IMR-90 (cell line): ENCODE data around the gene PTP4A2. TPM values are rescaled to one million over a fixed set of nuclear protein-coding genes. Genes with fewer than 3 reads are reported as not detected.

ENCODE experiments used
- ATAC-seq: fragments of 200-7000 bp; cut with Tn5 transposase; 2 replicates; pipeline ENCODE4 v1.9.1; 2020; ENCODE audit warnings: low read depth, mild to moderate bottlenecking, moderate library complexity
- BruUV-seq: library from RNA; stranded (reverse); fragments of 400-500 nt; replicated peaks from 2 replicates; lab custom pipeline; 2021; lab: Mats Ljungman, UMichigan
- CTCF ChIA-PET: fragments of 300-600 bp; formaldehyde crosslinking; extraction: SDS; loops from one replicate; lab custom pipeline; 2021; ENCODE audit warnings: antibody characterized with exemption; lab: Yijun Ruan, JAX
- POLR2A ChIA-PET: fragments of 300-600 bp; sonication (Branson Sonifier 250); formaldehyde crosslinking; loops from one replicate; lab custom pipeline; 2022; ENCODE audit warnings: antibody characterized with exemption; ENCODE audit not compliant: unreplicated experiment; lab: Charles Lee
- DNase-seq: peaks from one replicate; pipeline ENCODE4 v3.0.0; 2013
- H2AFZ ChIP-seq: replicated peaks from 2 replicates; pipeline ENCODE3; 2013; ENCODE audit warnings: low read length, mild to moderate bottlenecking; ENCODE audit not compliant: poor library complexity
- H2AK5ac ChIP-seq: 2 replicates; pipeline ENCODE4 v1.6.1; 2013; ENCODE audit warnings: low read depth, low read length, inconsistent platforms
- H2AK9ac ChIP-seq: replicated peaks from 2 replicates; pipeline ENCODE3; 2013; ENCODE audit warnings: mild to moderate bottlenecking, low read depth, low read length, moderate library complexity; ENCODE audit not compliant: poor library complexity
- H2BK120ac ChIP-seq: 2 replicates; pipeline ENCODE4 v1.6.1; 2013; ENCODE audit warnings: low read depth, low read length, inconsistent platforms
- H2BK15ac ChIP-seq: 3 replicates; pipeline ENCODE4 v1.6.1; 2013; ENCODE audit warnings: low read depth, low read length, inconsistent platforms
- H2BK20ac ChIP-seq: 2 replicates; pipeline ENCODE4 v1.6.1; 2013; ENCODE audit warnings: low read depth, mild to moderate bottlenecking, inconsistent platforms, low read length, moderate library complexity
- H2BK5ac ChIP-seq: 2 replicates; pipeline ENCODE4 v1.6.1; 2013; ENCODE audit warnings: mild to moderate bottlenecking, low read depth, low read length, inconsistent platforms; ENCODE audit not compliant: poor library complexity, severe bottlenecking
- H3K14ac ChIP-seq: replicated peaks from 2 replicates; pipeline ENCODE4 v1.6.1; 2013; ENCODE audit warnings: low read depth, low read length, inconsistent platforms
- H3K18ac ChIP-seq: 2 replicates; pipeline ENCODE4 v1.6.1; 2013; ENCODE audit warnings: low read depth, low read length, control low read depth
- H3K23ac ChIP-seq: 2 replicates; pipeline ENCODE4 v1.6.1; 2013; ENCODE audit warnings: low read depth, low read length, inconsistent platforms
- H3K27ac ChIP-seq: 2 replicates; pipeline ENCODE4 v1.5.1; 2013; ENCODE audit warnings: mild to moderate bottlenecking, control low read depth, low read length; ENCODE audit not compliant: insufficient read depth
- H3K27me3 ChIP-seq: 2 replicates; pipeline ENCODE4 v1.6.1; 2013; ENCODE audit warnings: low read length; ENCODE audit not compliant: control insufficient read depth, insufficient read depth
- H3K36me3 ChIP-seq: 2 replicates; pipeline ENCODE4 v1.6.1; 2013; ENCODE audit warnings: low read length, mixed read lengths; ENCODE audit not compliant: control insufficient read depth, insufficient read depth
- H3K4ac ChIP-seq: 2 replicates; pipeline ENCODE4 v1.6.1; 2013; ENCODE audit warnings: low read depth, low read length, inconsistent platforms
- H3K4me1 ChIP-seq: 2 replicates; pipeline ENCODE4 v1.6.1; 2013; ENCODE audit warnings: low read length, mixed read lengths; ENCODE audit not compliant: control insufficient read depth, insufficient read depth
- H3K4me2 ChIP-seq: 2 replicates; pipeline ENCODE4 v1.6.1; 2013; ENCODE audit warnings: low read depth, mild to moderate bottlenecking, control low read depth, low read length, moderate library complexity
- H3K4me3 ChIP-seq: 2 replicates; pipeline ENCODE4 v1.5.1; 2013; ENCODE audit warnings: low read depth, mild to moderate bottlenecking, control low read depth, low read length, moderate library complexity; ENCODE audit not compliant: insufficient read depth
- H3K56ac ChIP-seq: 2 replicates; pipeline ENCODE4 v1.6.1; 2013; ENCODE audit warnings: low read length, inconsistent platforms; ENCODE audit not compliant: insufficient read depth; ENCODE audit errors: extremely low read depth
- H3K79me1 ChIP-seq, 2 experiments: 2 replicates each; pipeline ENCODE4 v1.6.1; 2013; ENCODE audit warnings: low read length in 2 of 2, inconsistent platforms in 1 of 2, low read depth in 1 of 2
- H3K9ac ChIP-seq: 2 replicates; pipeline ENCODE4 v1.6.1; 2013; ENCODE audit warnings: low read depth, low read length, control low read depth
- H3K9me1 ChIP-seq: 2 replicates; pipeline ENCODE4 v1.6.1; 2013; ENCODE audit warnings: low read length, inconsistent platforms; ENCODE audit not compliant: insufficient read depth
- H3K9me3 ChIP-seq: 2 replicates; pipeline ENCODE4 v1.6.1; 2013; ENCODE audit warnings: low read length; ENCODE audit not compliant: control insufficient read depth, insufficient read depth
- H4K20me1 ChIP-seq: 2 replicates; pipeline ENCODE4 v1.6.1; 2013; ENCODE audit warnings: low read length, inconsistent platforms; ENCODE audit not compliant: insufficient read depth
- H4K5ac ChIP-seq: 2 replicates; pipeline ENCODE4 v1.6.1; 2013; ENCODE audit warnings: mild to moderate bottlenecking, low read depth, low read length, control low read depth
- H4K8ac ChIP-seq, 2 experiments: 2 replicates each; pipeline ENCODE4 v1.6.1; 2013; ENCODE audit warnings: low read depth in 2 of 2, low read length in 2 of 2, control low read depth in 1 of 2, inconsistent platforms in 1 of 2
- H4K91ac ChIP-seq: 2 replicates; pipeline ENCODE4 v1.6.1; 2013; ENCODE audit warnings: low read depth, low read length, inconsistent platforms; ENCODE audit not compliant: insufficient read depth
- BHLHE40 ChIP-seq: fragments of 150-350 bp; IDR thresholded peaks from 2 replicates; pipeline ENCODE4 v1.6.1; 2016; ENCODE audit warnings: mild to moderate bottlenecking, low read depth, low read length
- CEBPB ChIP-seq: IDR thresholded peaks from 2 replicates; pipeline ENCODE4 v1.6.1; 2012; ENCODE audit warnings: low read depth, low read length, improper control_type of control experiment
- CHD1 ChIP-seq: IDR thresholded peaks from 2 replicates; pipeline ENCODE4 v1.6.1; 2012; ENCODE audit warnings: low read depth, low read length, improper control_type of control experiment
- CTCF ChIP-seq: conservative IDR thresholded peaks from 2 replicates; pipeline ENCODE4 v1.5.1; 2012; ENCODE audit warnings: mild to moderate bottlenecking, low read depth, low read length, improper control_type of control experiment
- ELK1 ChIP-seq: fragments of 150-350 bp; IDR thresholded peaks from 2 replicates; pipeline ENCODE4 v1.6.1; 2016; ENCODE audit warnings: low read depth, mild to moderate bottlenecking, low read length, moderate library complexity, borderline replicate concordance
- FOS ChIP-seq: fragments of 150-350 bp; IDR thresholded peaks from 2 replicates; pipeline ENCODE4 v1.6.1; 2016; ENCODE audit warnings: low read depth, low read length
- MAFK ChIP-seq: IDR thresholded peaks from 2 replicates; pipeline ENCODE4 v1.6.1; 2012; ENCODE audit warnings: low read depth, low read length, improper control_type of control experiment
- MAZ ChIP-seq: IDR thresholded peaks from 2 replicates; pipeline ENCODE4 v1.6.1; 2012; ENCODE audit warnings: low read depth, mild to moderate bottlenecking, low read length, improper control_type of control experiment, moderate library complexity, borderline replicate concordance
- MXI1 ChIP-seq: IDR thresholded peaks from 2 replicates; pipeline ENCODE4 v1.6.1; 2012; ENCODE audit warnings: low read depth, mild to moderate bottlenecking, low read length, moderate library complexity, borderline replicate concordance
- NFE2L2 ChIP-seq: fragments of 150-350 bp; IDR thresholded peaks from 2 replicates; pipeline ENCODE4 v1.6.1; 2016; ENCODE audit warnings: low read depth, mild to moderate bottlenecking, low read length
- POLR2A ChIP-seq: IDR thresholded peaks from 2 replicates; pipeline ENCODE4 v1.6.1; 2012; ENCODE audit warnings: mild to moderate bottlenecking, low read depth, low read length
- RAD21 ChIP-seq: IDR thresholded peaks from 2 replicates; pipeline ENCODE4 v1.6.1; 2012; ENCODE audit warnings: low read length, improper control_type of control experiment
- RCOR1 ChIP-seq: IDR thresholded peaks from 2 replicates; pipeline ENCODE4 v1.6.1; 2012; ENCODE audit warnings: mild to moderate bottlenecking, low read length, improper control_type of control experiment; ENCODE audit not compliant: insufficient replicate concordance
- RFX5 ChIP-seq: IDR thresholded peaks from 2 replicates; pipeline ENCODE4 v1.8.0; 2012; ENCODE audit warnings: low read depth, mild to moderate bottlenecking, low read length, moderate library complexity
- SMC3 ChIP-seq: fragments of 150-350 bp; IDR thresholded peaks from 2 replicates; pipeline ENCODE4 v1.6.1; 2016; ENCODE audit warnings: low read depth, mild to moderate bottlenecking, antibody characterized with exemption, low read length, moderate library complexity
- WGBS, 2 experiments: methylation state at CpG; one replicate each; pipeline versions ENCODE4 v1.1.5 to v1.1.7; 2013; ENCODE audit warnings: missing lambda C conversion rate in 2 of 2; ENCODE audit not compliant: insufficient read length in 1 of 2; ENCODE audit errors: extremely low coverage in 2 of 2; 5-methylcytosine and 5-hydroxymethylcytosine counted together
- dilution Hi-C: fragments of 300-500 bp; cut with HindIII; formaldehyde crosslinking; loops from one replicate; pipeline ENCODE4 v1.14.3; 2018; ENCODE audit warnings: low sequenced_read_pairs; ENCODE audit not compliant: unreplicated experiment
- in situ Hi-C: fragments of 300-500 bp; cut with MboI; formaldehyde crosslinking; loops from 3 replicates; pipeline ENCODE4 v1.14.3; 2019; ENCODE audit warnings: low sequenced_read_pairs, inconsistent platforms, mixed read lengths
- intact Hi-C: fragments of 100-400 bp; cut with micrococcal nuclease; formaldehyde crosslinking; loops from 2 replicates; pipeline ENCODE4 v1.10.0; 2022
- polyA plus RNA-seq, 3 experiments: library from polyadenylated mRNA; depleted of rRNA; stranded (reverse); fragments of >200 nt; gene quantifications; 2 replicates each; pipeline ENCODE4 v1.2.3, GENCODE V29; 2012; ENCODE audit warnings: low replicate concordance in 1 of 3
- total RNA-seq: library from RNA; depleted of rRNA; stranded (reverse); fragments of >200 nt; gene quantifications from 2 replicates; pipeline ENCODE4 v1.2.3, GENCODE V29; 2012
- TF ChIP-seq, protein P1 (sequence below): fragments of 150-350 bp; IDR thresholded peaks from 2 replicates; pipeline ENCODE4 v1.6.1; 2017; ENCODE audit warnings: mild to moderate bottlenecking, antibody characterized with exemption, low read length, low read depth

Gene PTP4A2
- total and polyA plus RNA-seq, 2 of the 4 experiments (the other 2 are of a cell fraction): 135 to 328 TPM

DNA sequence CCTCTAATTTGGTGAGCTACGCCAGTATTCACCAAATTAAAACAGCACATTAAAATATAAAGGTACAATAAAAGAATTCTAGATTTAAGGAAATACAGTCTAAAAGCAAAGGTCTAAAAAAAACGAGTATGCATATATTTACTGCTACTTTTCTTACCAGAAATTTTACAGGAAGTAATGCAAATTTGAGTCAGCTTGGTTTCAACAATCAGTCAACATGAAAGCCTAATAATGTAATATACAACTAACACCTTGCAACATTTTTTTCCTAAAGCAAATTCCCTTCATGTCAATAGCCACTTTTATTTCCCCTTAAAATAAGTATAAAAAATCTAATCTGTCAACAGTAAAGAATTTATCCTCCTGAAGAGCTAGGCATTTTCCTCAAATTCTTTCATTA lies 11.9 kb downstream of the PTP4A2 start:
- Histone ChIP-seq H3K27me3 (no peaks in the 10 kb centered on the region), H4K20me1 (peaks cover 97% of the 10 kb centered on the region)
- in situ Hi-C loops: no loop called here

More for the DNA sequence above, 11.9 kb downstream of the PTP4A2 start:
- no peaks in the 10 kb centered on the region for H3K36me3 ChIP-seq
- no peak overlapping the region for H2BK15ac ChIP-seq
- H3K9ac ChIP-seq: no peak overlapping the region
- ATAC-seq (no peak), DNase-seq (no peak)
- H3K18ac ChIP-seq: no peak overlapping the region
- H3K56ac ChIP-seq: no peak overlapping the region
- ChIA-PET CTCF (interaction anchor here (1.4 to 1.5 kb wide), 2 partner anchors 9 to 38 kb away, joined by 3 to 8 read pairs; no protein-coding TSS in a partner anchor), POLR2A (no interaction called here)
- no peak overlapping the region for H3K27ac ChIP-seq
- dilution Hi-C loops: no loop called here
- no peak overlapping the region for H2AK9ac ChIP-seq
- H3K4me1 ChIP-seq: peaks cover 16% of the 10 kb centered on the region
- intact Hi-C loops: loop anchor here (5.0 kb wide), 1 partner anchor 36 kb away; no protein-coding TSS in a partner anchor
- H3K4ac ChIP-seq: no peak overlapping the region
- peaks cover 0 to 33% of the 10 kb centered on the region in 2 experiments; a peak in 2 of 4 replicates for H3K79me1 ChIP-seq
- H3K4me2 ChIP-seq: no peak overlapping the region
- H2BK120ac ChIP-seq: no peak overlapping the region
- no CpG with 5 or more reads among the region's 2 CpGs for WGBS, 2 experiments
- H3K23ac ChIP-seq: no peak overlapping the region
- peaks cover 14% of the 10 kb centered on the region for H3K9me1 ChIP-seq
- no peak overlapping the region for H2AFZ ChIP-seq
- no TSS peak for BruUV-seq
- TF ChIP-seq MXI1 (no peak), RFX5 (no peak), NFE2L2 (no peak), SMC3 (no peak), CHD1 (no peak), ELK1 (no peak), POLR2A (no peak), BHLHE40 (no peak), FOS (no peak), RCOR1 (no peak), CTCF (no peak), MAFK (no peak), CEBPB (no peak), RAD21 (no peak), MAZ (no peak)
- TF ChIP-seq, protein P1, sequence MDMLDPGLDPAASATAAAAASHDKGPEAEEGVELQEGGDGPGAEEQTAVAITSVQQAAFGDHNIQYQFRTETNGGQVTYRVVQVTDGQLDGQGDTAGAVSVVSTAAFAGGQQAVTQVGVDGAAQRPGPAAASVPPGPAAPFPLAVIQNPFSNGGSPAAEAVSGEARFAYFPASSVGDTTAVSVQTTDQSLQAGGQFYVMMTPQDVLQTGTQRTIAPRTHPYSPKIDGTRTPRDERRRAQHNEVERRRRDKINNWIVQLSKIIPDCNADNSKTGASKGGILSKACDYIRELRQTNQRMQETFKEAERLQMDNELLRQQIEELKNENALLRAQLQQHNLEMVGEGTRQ: no peak
- H3K9me3 ChIP-seq: no peaks in the 10 kb centered on the region
- no peak overlapping the region for H2BK5ac ChIP-seq
- H2AK5ac ChIP-seq: no peak overlapping the region
- no peak overlapping the region for H2BK20ac ChIP-seq
- no peak overlapping the region for H4K5ac ChIP-seq
- H4K8ac ChIP-seq: no peak overlapping the region
- H3K4me3 ChIP-seq: no peak overlapping the region
- H4K91ac ChIP-seq: no peak overlapping the region
- H3K14ac ChIP-seq: no peak overlapping the region
